K562 (cell line): ENCODE measurements around the gene MCFD2. TPM values are rescaled to one million over a fixed set of nuclear protein-coding genes. Genes with fewer than 3 reads are reported as not detected.

Source experiments
- BACH1 ChIP-seq: fragments of 200-800 bp; sonication (Bioruptor generic); IDR thresholded peaks from 2 replicates; pipeline ENCODE4 v1.6.1; 2016; ENCODE audit warnings: missing genetic modification characterization, missing compliant biosample characterization
- BCL6 ChIP-seq: fragments of 250-450 bp; sonication (Bioruptor Pico); IDR thresholded peaks from 2 replicates; pipeline ENCODE4 v1.4.0; 2020
- BHLHE40 ChIP-seq: IDR thresholded peaks from 2 replicates; pipeline ENCODE4 v1.6.1; 2011; ENCODE audit warnings: low read length, improper control_type of control experiment
- CBX3 ChIP-seq, 2 experiments: IDR thresholded peaks; 1 replicate in 1 of 2; 2 replicates in 1 of 2; pipeline ENCODE4 v1.6.1; 2012; ENCODE audit warnings: inconsistent platforms in 2 of 2, low read length in 2 of 2, borderline replicate concordance in 1 of 2, control low read depth in 1 of 2
- EP400 ChIP-seq: fragments of 450-650 bp; IDR thresholded peaks from 2 replicates; pipeline ENCODE4 v1.6.1; 2017; ENCODE audit warnings: antibody characterized with exemption, mild to moderate bottlenecking, moderate library complexity
- FOXJ3 ChIP-seq: sonication (generic); formaldehyde crosslinking; IDR thresholded peaks from 2 replicates; pipeline ENCODE4 v1.4.0; 2020; ENCODE audit warnings: mild to moderate bottlenecking, missing genetic modification reagents
- HDAC3 ChIP-seq: fragments of 450-650 bp; IDR thresholded peaks from 2 replicates; pipeline ENCODE4 v1.6.1; 2018; ENCODE audit warnings: borderline replicate concordance, mild to moderate bottlenecking, moderate library complexity; ENCODE audit not compliant: partially characterized antibody
- HMGN3 ChIP-seq: IDR thresholded peaks from 2 replicates; pipeline ENCODE4 v1.6.1; 2011; ENCODE audit warnings: borderline replicate concordance, low read depth, mild to moderate bottlenecking, mixed read lengths, low read length; ENCODE audit not compliant: insufficient read length; ENCODE audit errors: extremely low read depth
- JUN ChIP-seq, 2 experiments: sonication (generic) in 1 of 2; formaldehyde crosslinking in 1 of 2; IDR thresholded peaks; 2 replicates each; pipeline versions ENCODE4 v1.6.1 to v1.8.0; 2012 to 2022; ENCODE audit warnings: borderline replicate concordance in 2 of 2, mild to moderate bottlenecking in 2 of 2, improper control_type of control experiment in 1 of 2, low read depth in 1 of 2, low read length in 1 of 2, missing genetic modification reagents in 1 of 2
- MYC ChIP-seq, 2 experiments: fragments of 250-450 bp in 1 of 2; sonication (Bioruptor Pico) in 1 of 2; IDR thresholded peaks; 2 replicates each; pipeline versions ENCODE4 v1.5.1 to v1.6.1; 2012 to 2021; ENCODE audit warnings: low read depth in 2 of 2, borderline replicate concordance in 1 of 2, improper control_type of control experiment in 1 of 2, low read length in 1 of 2, mild to moderate bottlenecking in 1 of 2, moderate library complexity in 1 of 2
- MYNN ChIP-seq, 2 experiments: sonication (generic); formaldehyde crosslinking in 1 of 2; IDR thresholded peaks; 2 replicates each; pipeline versions ENCODE4 v1.5.0 to v1.6.1; 2016 to 2020; ENCODE audit warnings: antibody characterized with exemption in 1 of 2, missing genetic modification reagents in 1 of 2
- SMARCA5 ChIP-seq: fragments of 450-650 bp; IDR thresholded peaks from 2 replicates; pipeline ENCODE4 v1.6.1; 2016
- SRSF1 ChIP-seq: fragments of 200-400 bp; formaldehyde crosslinking; IDR thresholded peaks from 2 replicates; pipeline ENCODE4 v1.6.1; 2017; ENCODE audit warnings: mild to moderate bottlenecking, low read depth, low read length, moderate library complexity
- TEAD2 ChIP-seq: fragments of 450-650 bp; IDR thresholded peaks from 2 replicates; pipeline ENCODE4 v1.6.1; 2016; ENCODE audit warnings: missing genetic modification characterization, control low read depth, missing compliant biosample characterization
- ZFX ChIP-seq: sonication (generic); formaldehyde crosslinking; IDR thresholded peaks from 2 replicates; pipeline ENCODE4 v1.8.0; 2022; ENCODE audit warnings: mild to moderate bottlenecking, missing genetic modification reagents, moderate library complexity
- ZNF174 ChIP-seq: fragments of 250-450 bp; sonication (Bioruptor Pico); IDR thresholded peaks from 2 replicates; pipeline ENCODE4 v1.4.0; 2020; ENCODE audit warnings: mild to moderate bottlenecking
- ZNF561 ChIP-seq: fragments of 450-650 bp; formaldehyde crosslinking; conservative IDR thresholded peaks from 2 replicates; pipeline ENCODE4 v1.4.0; 2020; ENCODE audit warnings: mild to moderate bottlenecking, moderate library complexity
- ZNF77 ChIP-seq: fragments of 250-450 bp; sonication (Bioruptor Pico); IDR thresholded peaks from 2 replicates; pipeline ENCODE4 v1.5.0; 2020
- polyA plus RNA-seq, 8 experiments: library from polyadenylated mRNA; depleted of rRNA in 4 of 8; stranded (reverse) in 5 of 8; unstranded in 3 of 8; fragments of >200 nt; fragmentation: Nextera tagmentation in 2 of 8; fragmentation: Illumina TruSeq in 1 of 8; extraction: Ambion mirVana in 2 of 8; extraction: Trizol in 1 of 8; gene quantifications; 2 replicates each; pipeline versions ENCODE4 v1.2.1 to v1.2.3, GENCODE V29; 2011 to 2014; ENCODE audit warnings: inconsistent platforms in 1 of 8, missing spikeins in 1 of 8
- total RNA-seq, 7 experiments: library from RNA; depleted of rRNA in 6 of 7; stranded (reverse); fragments of >200 nt in 6 of 7; fragmentation: Illumina TruSeq in 2 of 7; extraction: Trizol in 2 of 7; gene quantifications; 2 replicates each; pipeline versions ENCODE4 v1.2.1 to v1.2.3, GENCODE V29; 2011 to 2021; ENCODE audit warnings: low replicate concordance in 1 of 7
- TF ChIP-seq, protein P1 (sequence below): fragments of 450-650 bp; formaldehyde crosslinking; IDR thresholded peaks from 2 replicates; pipeline ENCODE4 v1.4.0; 2022; ENCODE audit warnings: missing genetic modification characterization
- TF ChIP-seq, protein P2 (sequence below), 2 experiments: fragments of 450-650 bp; IDR thresholded peaks; 2 replicates each; pipeline ENCODE4 v1.6.1; 2018; ENCODE audit warnings: mild to moderate bottlenecking in 2 of 2, low read depth in 1 of 2; ENCODE audit not compliant: partially characterized antibody in 2 of 2
- TF ChIP-seq, protein P3 (sequence below): fragments of 250-450 bp; sonication (Bioruptor Pico); IDR thresholded peaks from 2 replicates; pipeline ENCODE4 v1.5.0; 2021

Gene MCFD2
- total and polyA plus RNA-seq, 9 of the 15 experiments (the other 6 are each of a cell fraction or from before 2014, with no cell fraction given), result 78.6 to 237 (median 123) TPM

DNA sequence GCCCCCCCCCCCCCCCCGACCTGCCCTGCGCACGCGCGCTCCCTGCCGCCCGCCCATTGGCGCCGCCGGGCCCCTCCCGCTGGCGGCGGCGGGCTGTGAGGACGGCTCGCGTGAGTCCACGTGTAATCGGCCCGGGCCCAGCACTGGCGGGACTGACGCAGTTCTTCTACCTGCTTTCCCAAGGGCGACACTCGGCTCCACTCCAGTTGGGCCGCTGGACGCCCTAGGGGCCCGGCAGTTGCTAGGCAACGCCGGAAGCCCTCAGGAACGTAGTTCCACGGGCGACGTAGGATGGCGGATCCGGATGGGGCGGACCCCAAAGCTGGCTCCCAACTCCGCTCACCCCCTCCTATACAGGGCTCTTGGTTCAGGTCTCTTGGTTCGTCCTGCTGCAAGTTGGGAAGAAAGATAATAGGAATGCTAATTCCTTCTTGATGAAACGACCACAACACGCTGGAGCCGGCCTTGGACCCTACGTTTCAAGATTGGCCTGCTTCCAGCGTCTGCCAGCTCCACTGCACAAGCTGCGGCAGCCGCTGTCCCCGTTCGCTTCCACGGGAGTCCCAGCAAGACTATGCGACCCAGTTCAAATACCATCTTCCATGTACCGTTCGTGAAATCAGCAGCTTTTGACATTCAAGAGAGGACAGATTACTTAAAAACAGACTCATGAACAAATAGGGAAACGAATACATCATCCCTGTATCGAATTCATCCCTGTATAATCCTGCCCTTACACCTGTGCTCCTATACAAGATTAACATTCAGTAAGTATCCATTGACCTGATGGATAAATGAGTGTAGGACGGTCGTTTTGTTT is 415 bp upstream of the MCFD2 start (continued):
- TF ChIP-seq JUN (IDR thresholded peaks at IDR 0.05; ENCODE audit: borderline replicate concordance, low read depth, low read length) (peak; percentile 59; the same call in 1 of the 2 replicates), JUN (CRISPR knock-in tag; IDR thresholded peaks at IDR 0.05; ENCODE audit: borderline replicate concordance) (no peak), TEAD2 (tag) (no peak), HDAC3 (no peak), CBX3 (IDR thresholded peaks at IDR 0.05; ENCODE audit: borderline replicate concordance in 1 of 2, low read length in 2 of 2) (no peak), FOXJ3 (CRISPR knock-in tag) (no peak), MYC (IDR thresholded peaks at IDR 0.05; ENCODE audit: low read depth, low read length) (peak; percentile 92), MYC (CRISPR knock-in tag; IDR thresholded peaks at IDR 0.05; ENCODE audit: borderline replicate concordance, low read depth) (no peak), SMARCA5 (no peak), ZFX (CRISPR knock-in tag) (peak; percentile 90), ZNF77 (CRISPR knock-in tag) (no peak), HMGN3 (peak; percentile 69), ZNF174 (CRISPR knock-in tag) (no peak), EP400 (peak; percentile 92), SRSF1 (no peak), BACH1 (no peak), MYNN (IDR thresholded peaks at IDR 0.05) (no peak), MYNN (CRISPR knock-in tag; IDR thresholded peaks at IDR 0.05) (no peak), BHLHE40 (peak; percentile 96), BCL6 (CRISPR knock-in tag) (no peak), ZNF561 (no peak)
- TF ChIP-seq, protein P1, sequence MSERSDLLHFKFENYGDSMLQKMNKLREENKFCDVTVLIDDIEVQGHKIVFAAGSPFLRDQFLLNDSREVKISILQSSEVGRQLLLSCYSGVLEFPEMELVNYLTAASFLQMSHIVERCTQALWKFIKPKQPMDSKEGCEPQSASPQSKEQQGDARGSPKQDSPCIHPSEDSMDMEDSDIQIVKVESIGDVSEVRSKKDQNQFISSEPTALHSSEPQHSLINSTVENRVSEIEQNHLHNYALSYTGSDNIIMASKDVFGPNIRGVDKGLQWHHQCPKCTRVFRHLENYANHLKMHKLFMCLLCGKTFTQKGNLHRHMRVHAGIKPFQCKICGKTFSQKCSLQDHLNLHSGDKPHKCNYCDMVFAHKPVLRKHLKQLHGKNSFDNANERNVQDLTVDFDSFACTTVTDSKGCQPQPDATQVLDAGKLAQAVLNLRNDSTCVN, result no peak
- TF ChIP-seq, protein P2, sequence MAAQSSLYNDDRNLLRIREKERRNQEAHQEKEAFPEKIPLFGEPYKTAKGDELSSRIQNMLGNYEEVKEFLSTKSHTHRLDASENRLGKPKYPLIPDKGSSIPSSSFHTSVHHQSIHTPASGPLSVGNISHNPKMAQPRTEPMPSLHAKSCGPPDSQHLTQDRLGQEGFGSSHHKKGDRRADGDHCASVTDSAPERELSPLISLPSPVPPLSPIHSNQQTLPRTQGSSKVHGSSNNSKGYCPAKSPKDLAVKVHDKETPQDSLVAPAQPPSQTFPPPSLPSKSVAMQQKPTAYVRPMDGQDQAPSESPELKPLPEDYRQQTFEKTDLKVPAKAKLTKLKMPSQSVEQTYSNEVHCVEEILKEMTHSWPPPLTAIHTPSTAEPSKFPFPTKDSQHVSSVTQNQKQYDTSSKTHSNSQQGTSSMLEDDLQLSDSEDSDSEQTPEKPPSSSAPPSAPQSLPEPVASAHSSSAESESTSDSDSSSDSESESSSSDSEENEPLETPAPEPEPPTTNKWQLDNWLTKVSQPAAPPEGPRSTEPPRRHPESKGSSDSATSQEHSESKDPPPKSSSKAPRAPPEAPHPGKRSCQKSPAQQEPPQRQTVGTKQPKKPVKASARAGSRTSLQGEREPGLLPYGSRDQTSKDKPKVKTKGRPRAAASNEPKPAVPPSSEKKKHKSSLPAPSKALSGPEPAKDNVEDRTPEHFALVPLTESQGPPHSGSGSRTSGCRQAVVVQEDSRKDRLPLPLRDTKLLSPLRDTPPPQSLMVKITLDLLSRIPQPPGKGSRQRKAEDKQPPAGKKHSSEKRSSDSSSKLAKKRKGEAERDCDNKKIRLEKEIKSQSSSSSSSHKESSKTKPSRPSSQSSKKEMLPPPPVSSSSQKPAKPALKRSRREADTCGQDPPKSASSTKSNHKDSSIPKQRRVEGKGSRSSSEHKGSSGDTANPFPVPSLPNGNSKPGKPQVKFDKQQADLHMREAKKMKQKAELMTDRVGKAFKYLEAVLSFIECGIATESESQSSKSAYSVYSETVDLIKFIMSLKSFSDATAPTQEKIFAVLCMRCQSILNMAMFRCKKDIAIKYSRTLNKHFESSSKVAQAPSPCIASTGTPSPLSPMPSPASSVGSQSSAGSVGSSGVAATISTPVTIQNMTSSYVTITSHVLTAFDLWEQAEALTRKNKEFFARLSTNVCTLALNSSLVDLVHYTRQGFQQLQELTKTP (IDR thresholded peaks at IDR 0.05; ENCODE audit: low read depth in 1 of 2, partially characterized antibody in 2 of 2), result no peak
- TF ChIP-seq, protein P3, sequence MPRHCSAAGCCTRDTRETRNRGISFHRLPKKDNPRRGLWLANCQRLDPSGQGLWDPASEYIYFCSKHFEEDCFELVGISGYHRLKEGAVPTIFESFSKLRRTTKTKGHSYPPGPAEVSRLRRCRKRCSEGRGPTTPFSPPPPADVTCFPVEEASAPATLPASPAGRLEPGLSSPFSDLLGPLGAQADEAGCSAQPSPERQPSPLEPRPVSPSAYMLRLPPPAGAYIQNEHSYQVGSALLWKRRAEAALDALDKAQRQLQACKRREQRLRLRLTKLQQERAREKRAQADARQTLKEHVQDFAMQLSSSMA, result 0 out of 2 replicates have a peak, but pooled peaks have one; percentile 37
